IMR-90 (cell line): Measurements from ENCODE around the gene HIRA. TPM values are rescaled to one million over a fixed set of nuclear protein-coding genes. Genes with fewer than 3 reads are reported as not detected.

Experiments used
- ATAC-seq: fragments of 200-7000 bp; cut with Tn5 transposase; 2 replicates; pipeline ENCODE4 v1.9.1; 2020; ENCODE audit warnings: low read depth, mild to moderate bottlenecking, moderate library complexity
- BruUV-seq: library from RNA; stranded (reverse); fragments of 400-500 nt; replicated peaks from 2 replicates; lab custom pipeline; 2021; lab: Mats Ljungman, UMichigan
- CTCF ChIA-PET: fragments of 300-600 bp; formaldehyde crosslinking; extraction: SDS; loops from one replicate; lab custom pipeline; 2021; ENCODE audit warnings: antibody characterized with exemption; lab: Yijun Ruan, JAX
- POLR2A ChIA-PET: fragments of 300-600 bp; sonication (Branson Sonifier 250); formaldehyde crosslinking; loops from one replicate; lab custom pipeline; 2022; ENCODE audit warnings: antibody characterized with exemption; ENCODE audit not compliant: unreplicated experiment; lab: Charles Lee
- DNase-seq: peaks from one replicate; pipeline ENCODE4 v3.0.0; 2013
- H2AFZ ChIP-seq: replicated peaks from 2 replicates; pipeline ENCODE3; 2013; ENCODE audit warnings: low read length, mild to moderate bottlenecking; ENCODE audit not compliant: poor library complexity
- H2AK5ac ChIP-seq: 2 replicates; pipeline ENCODE4 v1.6.1; 2013; ENCODE audit warnings: low read depth, low read length, inconsistent platforms
- H2AK9ac ChIP-seq: replicated peaks from 2 replicates; pipeline ENCODE3; 2013; ENCODE audit warnings: mild to moderate bottlenecking, low read depth, low read length, moderate library complexity; ENCODE audit not compliant: poor library complexity
- H2BK120ac ChIP-seq: 2 replicates; pipeline ENCODE4 v1.6.1; 2013; ENCODE audit warnings: low read depth, low read length, inconsistent platforms
- H2BK15ac ChIP-seq: 3 replicates; pipeline ENCODE4 v1.6.1; 2013; ENCODE audit warnings: low read depth, low read length, inconsistent platforms
- H2BK20ac ChIP-seq: 2 replicates; pipeline ENCODE4 v1.6.1; 2013; ENCODE audit warnings: low read depth, mild to moderate bottlenecking, inconsistent platforms, low read length, moderate library complexity
- H2BK5ac ChIP-seq: 2 replicates; pipeline ENCODE4 v1.6.1; 2013; ENCODE audit warnings: mild to moderate bottlenecking, low read depth, low read length, inconsistent platforms; ENCODE audit not compliant: poor library complexity, severe bottlenecking
- H3K14ac ChIP-seq: replicated peaks from 2 replicates; pipeline ENCODE4 v1.6.1; 2013; ENCODE audit warnings: low read depth, low read length, inconsistent platforms
- H3K18ac ChIP-seq: 2 replicates; pipeline ENCODE4 v1.6.1; 2013; ENCODE audit warnings: low read depth, low read length, control low read depth
- H3K23ac ChIP-seq: 2 replicates; pipeline ENCODE4 v1.6.1; 2013; ENCODE audit warnings: low read depth, low read length, inconsistent platforms
- H3K27ac ChIP-seq: 2 replicates; pipeline ENCODE4 v1.5.1; 2013; ENCODE audit warnings: mild to moderate bottlenecking, control low read depth, low read length; ENCODE audit not compliant: insufficient read depth
- H3K27me3 ChIP-seq: 2 replicates; pipeline ENCODE4 v1.6.1; 2013; ENCODE audit warnings: low read length; ENCODE audit not compliant: control insufficient read depth, insufficient read depth
- H3K36me3 ChIP-seq: 2 replicates; pipeline ENCODE4 v1.6.1; 2013; ENCODE audit warnings: low read length, mixed read lengths; ENCODE audit not compliant: control insufficient read depth, insufficient read depth
- H3K4ac ChIP-seq: 2 replicates; pipeline ENCODE4 v1.6.1; 2013; ENCODE audit warnings: low read depth, low read length, inconsistent platforms
- H3K4me1 ChIP-seq: 2 replicates; pipeline ENCODE4 v1.6.1; 2013; ENCODE audit warnings: low read length, mixed read lengths; ENCODE audit not compliant: control insufficient read depth, insufficient read depth
- H3K4me2 ChIP-seq: 2 replicates; pipeline ENCODE4 v1.6.1; 2013; ENCODE audit warnings: low read depth, mild to moderate bottlenecking, control low read depth, low read length, moderate library complexity
- H3K4me3 ChIP-seq: 2 replicates; pipeline ENCODE4 v1.5.1; 2013; ENCODE audit warnings: low read depth, mild to moderate bottlenecking, control low read depth, low read length, moderate library complexity; ENCODE audit not compliant: insufficient read depth
- H3K56ac ChIP-seq: 2 replicates; pipeline ENCODE4 v1.6.1; 2013; ENCODE audit warnings: low read length, inconsistent platforms; ENCODE audit not compliant: insufficient read depth; ENCODE audit errors: extremely low read depth
- H3K79me1 ChIP-seq, 2 experiments: 2 replicates each; pipeline ENCODE4 v1.6.1; 2013; ENCODE audit warnings: low read length in 2 of 2, inconsistent platforms in 1 of 2, low read depth in 1 of 2
- H3K9ac ChIP-seq: 2 replicates; pipeline ENCODE4 v1.6.1; 2013; ENCODE audit warnings: low read depth, low read length, control low read depth
- H3K9me1 ChIP-seq: 2 replicates; pipeline ENCODE4 v1.6.1; 2013; ENCODE audit warnings: low read length, inconsistent platforms; ENCODE audit not compliant: insufficient read depth
- H3K9me3 ChIP-seq: 2 replicates; pipeline ENCODE4 v1.6.1; 2013; ENCODE audit warnings: low read length; ENCODE audit not compliant: control insufficient read depth, insufficient read depth
- H4K20me1 ChIP-seq: 2 replicates; pipeline ENCODE4 v1.6.1; 2013; ENCODE audit warnings: low read length, inconsistent platforms; ENCODE audit not compliant: insufficient read depth
- H4K5ac ChIP-seq: 2 replicates; pipeline ENCODE4 v1.6.1; 2013; ENCODE audit warnings: mild to moderate bottlenecking, low read depth, low read length, control low read depth
- H4K8ac ChIP-seq, 2 experiments: 2 replicates each; pipeline ENCODE4 v1.6.1; 2013; ENCODE audit warnings: low read depth in 2 of 2, low read length in 2 of 2, control low read depth in 1 of 2, inconsistent platforms in 1 of 2
- H4K91ac ChIP-seq: 2 replicates; pipeline ENCODE4 v1.6.1; 2013; ENCODE audit warnings: low read depth, low read length, inconsistent platforms; ENCODE audit not compliant: insufficient read depth
- BHLHE40 ChIP-seq: fragments of 150-350 bp; IDR thresholded peaks from 2 replicates; pipeline ENCODE4 v1.6.1; 2016; ENCODE audit warnings: mild to moderate bottlenecking, low read depth, low read length
- CEBPB ChIP-seq: IDR thresholded peaks from 2 replicates; pipeline ENCODE4 v1.6.1; 2012; ENCODE audit warnings: low read depth, low read length, improper control_type of control experiment
- CHD1 ChIP-seq: IDR thresholded peaks from 2 replicates; pipeline ENCODE4 v1.6.1; 2012; ENCODE audit warnings: low read depth, low read length, improper control_type of control experiment
- ELK1 ChIP-seq: fragments of 150-350 bp; IDR thresholded peaks from 2 replicates; pipeline ENCODE4 v1.6.1; 2016; ENCODE audit warnings: low read depth, mild to moderate bottlenecking, low read length, moderate library complexity, borderline replicate concordance
- FOS ChIP-seq: fragments of 150-350 bp; IDR thresholded peaks from 2 replicates; pipeline ENCODE4 v1.6.1; 2016; ENCODE audit warnings: low read depth, low read length
- MAFK ChIP-seq: IDR thresholded peaks from 2 replicates; pipeline ENCODE4 v1.6.1; 2012; ENCODE audit warnings: low read depth, low read length, improper control_type of control experiment
- MAZ ChIP-seq: IDR thresholded peaks from 2 replicates; pipeline ENCODE4 v1.6.1; 2012; ENCODE audit warnings: low read depth, mild to moderate bottlenecking, low read length, improper control_type of control experiment, moderate library complexity, borderline replicate concordance
- MXI1 ChIP-seq: IDR thresholded peaks from 2 replicates; pipeline ENCODE4 v1.6.1; 2012; ENCODE audit warnings: low read depth, mild to moderate bottlenecking, low read length, moderate library complexity, borderline replicate concordance
- NFE2L2 ChIP-seq: fragments of 150-350 bp; IDR thresholded peaks from 2 replicates; pipeline ENCODE4 v1.6.1; 2016; ENCODE audit warnings: low read depth, mild to moderate bottlenecking, low read length
- POLR2A ChIP-seq: IDR thresholded peaks from 2 replicates; pipeline ENCODE4 v1.6.1; 2012; ENCODE audit warnings: mild to moderate bottlenecking, low read depth, low read length
- RCOR1 ChIP-seq: IDR thresholded peaks from 2 replicates; pipeline ENCODE4 v1.6.1; 2012; ENCODE audit warnings: mild to moderate bottlenecking, low read length, improper control_type of control experiment; ENCODE audit not compliant: insufficient replicate concordance
- RFX5 ChIP-seq: IDR thresholded peaks from 2 replicates; pipeline ENCODE4 v1.8.0; 2012; ENCODE audit warnings: low read depth, mild to moderate bottlenecking, low read length, moderate library complexity
- SMC3 ChIP-seq: fragments of 150-350 bp; IDR thresholded peaks from 2 replicates; pipeline ENCODE4 v1.6.1; 2016; ENCODE audit warnings: low read depth, mild to moderate bottlenecking, antibody characterized with exemption, low read length, moderate library complexity
- USF2 ChIP-seq: fragments of 150-350 bp; IDR thresholded peaks from 2 replicates; pipeline ENCODE4 v1.6.1; 2017; ENCODE audit warnings: mild to moderate bottlenecking, antibody characterized with exemption, low read length, low read depth
- WGBS, 2 experiments: methylation state at CpG; one replicate each; pipeline versions ENCODE4 v1.1.5 to v1.1.7; 2013; ENCODE audit warnings: missing lambda C conversion rate in 2 of 2; ENCODE audit not compliant: insufficient read length in 1 of 2; ENCODE audit errors: extremely low coverage in 2 of 2; 5-methylcytosine and 5-hydroxymethylcytosine counted together
- dilution Hi-C: fragments of 300-500 bp; cut with HindIII; formaldehyde crosslinking; loops from one replicate; pipeline ENCODE4 v1.14.3; 2018; ENCODE audit warnings: low sequenced_read_pairs; ENCODE audit not compliant: unreplicated experiment
- in situ Hi-C: fragments of 300-500 bp; cut with MboI; formaldehyde crosslinking; loops from 3 replicates; pipeline ENCODE4 v1.14.3; 2019; ENCODE audit warnings: low sequenced_read_pairs, inconsistent platforms, mixed read lengths
- intact Hi-C: fragments of 100-400 bp; cut with micrococcal nuclease; formaldehyde crosslinking; loops from 2 replicates; pipeline ENCODE4 v1.10.0; 2022
- polyA plus RNA-seq, 3 experiments: library from polyadenylated mRNA; depleted of rRNA; stranded (reverse); fragments of >200 nt; gene quantifications; 2 replicates each; pipeline ENCODE4 v1.2.3, GENCODE V29; 2012; ENCODE audit warnings: low replicate concordance in 1 of 3
- total RNA-seq: library from RNA; depleted of rRNA; stranded (reverse); fragments of >200 nt; gene quantifications from 2 replicates; pipeline ENCODE4 v1.2.3, GENCODE V29; 2012

The HIRA gene
- total and polyA plus RNA-seq, 2 of the 4 experiments (the other 2 are of a cell fraction): 14.5 to 24.2 TPM

DNA sequence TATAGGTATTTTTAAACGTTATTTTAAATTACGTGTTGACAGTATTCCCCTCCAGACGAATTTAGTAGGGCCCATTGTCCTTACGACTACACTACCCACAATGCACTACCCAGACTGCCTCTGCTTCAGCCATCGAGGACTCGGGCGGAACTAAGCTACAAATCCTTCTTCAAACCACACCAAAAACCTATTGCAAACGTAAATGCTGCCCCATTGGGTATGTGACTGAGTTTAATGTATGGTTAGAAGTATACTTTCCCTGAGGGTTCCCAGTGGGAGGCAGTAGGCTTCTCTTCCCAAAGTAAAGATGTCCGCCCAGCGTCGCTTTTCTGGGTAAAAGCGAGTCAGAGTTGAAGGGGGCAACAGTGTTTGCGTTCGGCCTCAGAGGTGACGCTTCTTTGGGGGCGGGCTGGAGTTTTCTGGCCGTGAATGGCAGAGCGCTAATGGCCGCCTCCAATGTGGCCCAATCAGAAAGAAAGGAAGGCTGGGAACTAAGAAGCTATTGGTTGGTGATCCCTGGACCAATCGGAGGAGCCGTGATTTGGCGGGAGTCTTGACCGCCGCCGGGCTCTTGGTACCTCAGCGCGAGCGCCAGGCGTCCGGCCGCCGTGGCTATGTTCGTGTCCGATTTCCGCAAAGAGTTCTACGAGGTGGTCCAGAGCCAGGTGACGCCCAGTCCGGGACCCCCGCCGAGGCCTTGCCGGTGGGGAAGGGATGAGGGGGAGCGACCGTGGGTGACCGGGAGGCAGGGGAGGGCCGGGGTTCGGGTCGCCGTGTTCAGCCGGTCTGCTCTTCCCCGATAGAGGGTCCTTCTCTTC lies 48.0 kb upstream of the HIRA start, which contains the start of gene CDC45 (continued):
- TF ChIP-seq BHLHE40 (no peak), MAFK (no peak), CEBPB (no peak)

DNA sequence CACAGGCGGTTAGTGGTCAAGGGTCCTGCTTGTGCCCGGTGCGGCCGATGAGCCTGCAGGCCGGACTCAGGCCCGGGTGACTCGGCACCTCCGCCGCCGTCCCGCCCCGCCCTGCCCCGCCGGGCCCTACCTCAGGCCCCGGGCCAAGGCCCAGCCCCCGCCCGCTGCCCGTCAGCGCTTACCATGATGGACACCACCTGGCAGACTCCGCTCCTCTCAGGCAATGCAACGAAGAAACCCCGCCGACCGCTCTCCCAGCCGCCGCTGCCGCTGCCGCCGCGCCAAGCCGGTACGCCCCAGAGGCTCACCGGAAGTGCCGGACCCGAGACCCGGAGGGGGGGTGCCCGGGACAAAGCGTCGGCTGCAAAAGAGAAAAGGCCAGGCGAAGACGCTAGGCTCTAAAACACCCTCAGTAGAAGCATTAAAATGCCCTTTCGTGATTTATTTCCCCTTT lies 47.4 kb upstream of the HIRA start, which contains the start of gene UFD1:
UFD1 (minus strand) TSS at position 293 of the 454 bp plus-strand sequence; CDS start at position 185, 108 bp downstream.
- Histone ChIP-seq H2AK9ac (peak within 1 kb of the TSS; percentile 86), H3K4me1 (peaks cover 2% of the 10 kb centered on the region), H2BK15ac (peak within 1 kb of the TSS; percentile 98), H3K9ac (peak within 1 kb of the TSS; percentile 95), H3K4ac (peak within 1 kb of the TSS; percentile 92), H3K36me3 (peaks cover 12% of the 10 kb centered on the region), H2AK5ac (peak within 1 kb of the TSS; percentile 83), H2BK20ac (peak within 1 kb of the TSS; percentile 97), H4K91ac (peak within 1 kb of the TSS; percentile 99), H2BK5ac (peak within 1 kb of the TSS; percentile 97), H3K79me1 (peaks cover 24 to 53% of the 10 kb centered on the region in 2 experiments; a peak in 3 of 4 replicates), H3K56ac (peak within 1 kb of the TSS; percentile 100), H3K14ac (peak within 1 kb of the TSS; percentile 90), H3K4me3 (peak within 1 kb of the TSS; percentile 87), H3K9me3 (no peaks in the 10 kb centered on the region), H4K8ac (peak within 1 kb of the TSS; percentile 76 to 100), H3K9me1 (no peaks in the 10 kb centered on the region; the same call in 1 of the 2 replicates), H2AFZ (peak within 1 kb of the TSS; percentile 97), H3K23ac (peak within 1 kb of the TSS; percentile 97), H4K5ac (peak within 1 kb of the TSS; percentile 90), H2BK120ac (peak within 1 kb of the TSS; percentile 98), H3K27ac (peak within 1 kb of the TSS; percentile 95), H3K4me2 (peak within 1 kb of the TSS; percentile 99), H3K27me3 (no peaks in the 10 kb centered on the region), H3K18ac (peak within 1 kb of the TSS; percentile 93), H4K20me1 (peaks cover 26% of the 10 kb centered on the region)
- dilution Hi-C loops: no loop called here
- DNase-seq: peak; percentile 81
- in situ Hi-C loops: no loop called here
- intact Hi-C loops: loop anchor here (2.0 to 5.0 kb wide), 3 partner anchors 153 to 300 kb away; partner anchors contain the start of genes CLTCL1 and SLC25A1
- BruUV-seq: no TSS peak
- POLR2A ChIA-PET: no interaction called here
- peak; percentile 67 for ATAC-seq
- CTCF ChIA-PET: interaction anchor here (1.2 kb wide), 1 partner anchor 150 kb away, joined by 3 read pairs; no protein-coding TSS in a partner anchor
- 0% methylated on average over 24 of the region's 42 CpGs; no CpG with 5 or more reads in 1 of the 2 experiments for WGBS, 2 experiments
- peak; percentile 42; the same call in 1 of the 2 replicates for TF ChIP-seq ELK1
- TF ChIP-seq RCOR1: no peak
- no peak for TF ChIP-seq MXI1
- no peak for TF ChIP-seq USF2
- peak; percentile 98; the same call in 1 of the 2 replicates for TF ChIP-seq CHD1
- TF ChIP-seq MAZ: no peak
- no peak for TF ChIP-seq SMC3
- TF ChIP-seq FOS: no peak
- peak; percentile 26; the same call in 1 of the 2 replicates for TF ChIP-seq NFE2L2
- peak; percentile 69 for TF ChIP-seq POLR2A
- no peak for TF ChIP-seq RFX5
